Lower leg skin (tissue), 3 donors: Measurements from ENCODE around the gene C1QTNF6.

Experiments used
- CTCF ChIP-seq, 3 donors: fragments of 450-650 bp; IDR thresholded peaks; one replicate each; pipeline ENCODE4 v1.5.1; 2016; ENCODE audit warnings: antibody characterized with exemption in 3 of 3, mild to moderate bottlenecking in 3 of 3, moderate library complexity in 2 of 3
- POLR2A ChIP-seq, 2 donors: fragments of 450-650 bp; IDR thresholded peaks; one replicate each; pipeline ENCODE4 v1.6.1; 2016 to 2017; ENCODE audit warnings: antibody characterized with exemption in 2 of 2, mild to moderate bottlenecking in 1 of 2, moderate library complexity in 1 of 2

GRCh38 chr22:37154925-37155712 is 32.9 kb downstream of the C1QTNF6 start:
- TF ChIP-seq CTCF (IDR thresholded peaks at IDR 0.05) (no peak), POLR2A (IDR thresholded peaks at IDR 0.05) (no peak)
